Breast epithelium (tissue), 4 donors: Measurements from ENCODE around the gene FPR2. TPM values are rescaled to one million over a fixed set of nuclear protein-coding genes. Genes with fewer than 3 reads are reported as not detected.
"Not testable (repeated sequence)": the region's sequence is repeated elsewhere in the genome, so short reads cannot be mapped to it uniquely, and the experiment has no call there.

Experiments used
- DNase-seq, 2 donors: peaks; one replicate each; pipeline ENCODE4 v3.0.0-alpha.2; 2019; ENCODE audit warnings: low spot score in 2 of 2
- H3K27ac ChIP-seq, 2 donors: fragments of 200-600 bp; sonication (generic) in 1 of 2; one replicate each; pipeline ENCODE4 v1.5.1; 2016 to 2019; ENCODE audit warnings: mild to moderate bottlenecking in 1 of 2
- H3K27me3 ChIP-seq, 2 donors: fragments of 200-600 bp; sonication (generic) in 1 of 2; one replicate each; pipeline versions ENCODE4 v1.5.1 to v1.6.0; 2017 to 2019; ENCODE audit warnings: control low read depth in 1 of 2, mild to moderate bottlenecking in 1 of 2
- H3K36me3 ChIP-seq: fragments of 200-600 bp; one replicate; pipeline ENCODE4 v1.5.1; 2019
- H3K4me1 ChIP-seq, 2 donors: fragments of 200-600 bp; sonication (generic); one replicate each; pipeline ENCODE4 v1.5.1; 2016 to 2019; ENCODE audit warnings: control low read depth in 1 of 2
- H3K4me3 ChIP-seq, 3 donors: fragments of 200-600 bp; sonication (generic); 1 replicate in 2 of 3; 2 replicates in 1 of 3; pipeline ENCODE4 v1.5.1; 2016 to 2019; ENCODE audit warnings: mild to moderate bottlenecking in 3 of 3, moderate library complexity in 2 of 3
- H3K9me3 ChIP-seq, 2 donors: fragments of 200-600 bp; sonication (generic) in 1 of 2; one replicate each; pipeline ENCODE4 v1.5.1; 2016 to 2019; ENCODE audit warnings: control low read depth in 1 of 2
- CTCF ChIP-seq, 3 donors: fragments of 450-650 bp; IDR thresholded peaks; one replicate each; pipeline ENCODE4 v1.5.1; 2016 to 2017; ENCODE audit warnings: antibody characterized with exemption in 3 of 3, mild to moderate bottlenecking in 3 of 3, moderate library complexity in 3 of 3
- POLR2A ChIP-seq: fragments of 450-650 bp; IDR thresholded peaks from one replicate; pipeline ENCODE4 v1.6.1; 2016; ENCODE audit warnings: antibody characterized with exemption, mild to moderate bottlenecking, moderate library complexity
- POLR2AphosphoS5 ChIP-seq, 3 donors: sonication (generic); formaldehyde crosslinking; IDR thresholded peaks; one replicate each; pipeline ENCODE4 v1.6.1; 2017; ENCODE audit warnings: antibody characterized with exemption in 3 of 3
- intact Hi-C: fragments of 100-400 bp; cut with DNase I; formaldehyde crosslinking; loops from one replicate; pipeline ENCODE4 v1.15.1; 2023; ENCODE audit warnings: low total_unique reads
- total RNA-seq, 3 donors: library from RNA; depleted of rRNA; stranded (reverse); fragments of >200 nt; gene quantifications; one replicate each; pipeline ENCODE4 v1.1.0, GENCODE V29; 2016

Gene FPR2
- total RNA-seq, 3 donors from 2014 or later = 0.15 to 0.98 (median 0.32) TPM

DNA sequence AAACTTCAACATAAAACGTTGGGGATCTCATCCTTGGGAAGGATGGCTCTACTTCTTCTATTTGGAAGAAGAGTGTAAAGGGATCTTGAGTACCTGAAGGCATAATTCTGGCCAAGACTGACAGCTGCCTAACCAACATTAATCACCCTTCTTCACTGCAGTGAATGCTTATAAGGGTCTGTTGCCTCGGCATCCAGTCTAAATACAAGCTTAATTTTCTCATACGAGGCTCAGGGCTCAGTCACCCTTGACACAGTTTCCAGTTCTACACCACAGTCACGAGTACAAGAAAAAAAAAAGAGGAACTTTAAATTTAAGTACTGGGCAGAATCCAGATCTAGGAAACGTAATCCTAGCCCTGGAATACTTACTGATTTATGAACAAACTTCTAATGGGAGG, 43.0 kb downstream of the FPR2 start:
- TF ChIP-seq CTCF (IDR thresholded peaks at IDR 0.05) = no peak
- TF ChIP-seq POLR2AphosphoS5 (IDR thresholded peaks at IDR 0.05) = no peak
- no peak for TF ChIP-seq POLR2A
- H3K9me3 ChIP-seq = no peaks in the 10 kb centered on the region
- H3K4me3 ChIP-seq = no peak overlapping the region
- H3K36me3 ChIP-seq = no peaks in the 10 kb centered on the region
- no peaks in the 10 kb centered on the region for H3K27me3 ChIP-seq
- H3K4me1 ChIP-seq = no peaks in the 10 kb centered on the region
- intact Hi-C loops = no loop called here
- no peak for DNase-seq
- H3K27ac ChIP-seq = peak overlapping the region in 1 of 2 donors; percentile 32

DNA sequence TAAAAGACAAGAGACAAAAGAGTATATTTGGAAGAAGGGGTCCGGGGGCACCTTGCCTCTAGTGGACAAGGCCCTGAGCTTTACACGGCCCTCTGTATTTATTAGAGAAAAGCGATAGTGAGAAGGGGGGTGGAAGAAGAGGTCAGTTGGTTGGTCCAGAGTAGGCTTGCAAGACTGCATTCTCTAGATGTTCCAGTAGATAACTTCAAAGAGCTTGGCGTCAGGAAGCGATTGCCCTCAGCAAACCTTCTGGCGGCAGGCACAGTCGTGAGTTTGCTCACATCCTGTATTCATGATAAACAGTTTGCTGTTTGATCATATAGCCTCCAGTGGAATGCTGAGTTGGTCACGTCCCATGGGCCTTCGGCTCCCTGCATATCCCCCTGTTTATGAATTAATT, 43.8 kb downstream of the FPR2 start:
- H3K36me3 ChIP-seq, H3K4me1 ChIP-seq, H3K27me3 ChIP-seq, H3K9me3 ChIP-seq, H3K4me3 ChIP-seq, intact Hi-C loops, DNase-seq: not testable (repeated sequence)
- peak overlapping the region in 1 of 2 donors; percentile 32 for H3K27ac ChIP-seq

DNA sequence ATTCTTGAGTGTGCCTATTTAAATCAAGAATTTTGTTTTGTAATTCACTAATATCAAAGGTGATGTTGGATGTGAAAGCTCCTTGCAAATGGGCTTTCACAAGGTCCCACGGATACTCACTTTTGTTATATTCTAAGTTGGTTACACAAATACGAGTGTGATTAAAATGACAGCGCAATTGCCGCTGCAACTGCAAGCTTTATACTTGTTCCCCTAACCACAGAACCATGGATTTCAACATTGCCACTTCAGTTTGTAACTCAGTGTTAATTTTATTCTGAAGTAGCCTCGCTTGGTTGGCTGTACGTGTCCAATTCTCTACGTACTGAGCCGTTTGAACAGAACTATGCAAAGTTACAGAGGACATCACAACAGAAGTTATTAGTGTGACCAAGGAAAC, 44.4 kb downstream of the FPR2 start:
- H3K9me3 ChIP-seq, H3K4me1 ChIP-seq, H3K27ac ChIP-seq, H3K4me3 ChIP-seq, H3K27me3 ChIP-seq, H3K36me3 ChIP-seq, intact Hi-C loops, DNase-seq: not testable (repeated sequence)

DNA sequence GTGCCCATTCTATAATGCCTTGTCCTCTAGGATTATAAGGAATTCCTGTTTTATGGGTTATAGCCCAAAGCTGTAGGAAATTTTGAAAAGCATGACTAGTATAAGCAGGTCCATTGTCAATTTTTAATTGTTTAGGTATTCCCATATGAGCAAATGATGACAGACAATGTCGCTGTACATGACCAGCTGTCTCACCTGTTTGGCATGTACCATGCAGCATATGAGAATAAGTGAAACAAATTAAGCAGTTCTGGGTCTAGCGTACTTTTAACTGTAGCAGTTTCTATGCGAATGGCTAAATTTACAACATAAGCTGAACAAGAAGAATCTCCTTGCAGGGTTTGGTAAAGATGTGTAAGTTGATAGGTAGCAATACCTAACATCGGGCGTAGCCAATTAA, 45.6 kb downstream of the FPR2 start:
- intact Hi-C loops, H3K36me3 ChIP-seq, DNase-seq, H3K4me3 ChIP-seq, H3K9me3 ChIP-seq, H3K4me1 ChIP-seq, H3K27ac ChIP-seq, H3K27me3 ChIP-seq: not testable (repeated sequence)

- no peaks in the 10 kb centered on the region for H3K27me3 ChIP-seq
- H3K4me3 ChIP-seq = no peak overlapping the region
- H3K4me1 ChIP-seq = no peaks in the 10 kb centered on the region
- intact Hi-C loops = no loop called here
- no peaks in the 10 kb centered on the region for H3K36me3 ChIP-seq
- DNase-seq = no peak
- TF ChIP-seq POLR2A = no peak
- TF ChIP-seq POLR2AphosphoS5 (IDR thresholded peaks at IDR 0.05) = no peak
- H3K27ac ChIP-seq = no peak overlapping the region
- H3K9me3 ChIP-seq = no peaks in the 10 kb centered on the region
These were observed 46.2 kb downstream of the FPR2 start for GRCh38 chr19:51807111-51807701.

GRCh38 chr19:51807925-51808324, 46.9 kb downstream of the FPR2 start:
- H3K9me3 ChIP-seq = no peaks in the 10 kb centered on the region
- H3K4me1 ChIP-seq = no peaks in the 10 kb centered on the region
- no peak for TF ChIP-seq CTCF (IDR thresholded peaks at IDR 0.05)
- no peak for TF ChIP-seq POLR2A
- TF ChIP-seq POLR2AphosphoS5 (IDR thresholded peaks at IDR 0.05) = no peak
- no peaks in the 10 kb centered on the region for H3K27me3 ChIP-seq
- DNase-seq = no peak
- no peaks in the 10 kb centered on the region for H3K36me3 ChIP-seq
- intact Hi-C loops = no loop called here
- no peak overlapping the region for H3K27ac ChIP-seq
- no peak overlapping the region for H3K4me3 ChIP-seq

GRCh38 chr19:51808333-51808986, 47.5 kb downstream of the FPR2 start:
- no peaks in the 10 kb centered on the region for H3K27me3 ChIP-seq
- TF ChIP-seq POLR2A (no peak), CTCF (IDR thresholded peaks at IDR 0.05) (no peak), POLR2AphosphoS5 (IDR thresholded peaks at IDR 0.05) (no peak)
- DNase-seq = no peak
- no peaks in the 10 kb centered on the region for H3K36me3 ChIP-seq
- H3K9me3 ChIP-seq = no peaks in the 10 kb centered on the region
- H3K27ac ChIP-seq = no peak overlapping the region
- intact Hi-C loops = no loop called here
- H3K4me1 ChIP-seq = no peaks in the 10 kb centered on the region
- H3K4me3 ChIP-seq = no peak overlapping the region
